Measurements from ENCODE around the gene INF2. TPM values are rescaled to one million over a fixed set of nuclear protein-coding genes. Genes with fewer than 3 reads are reported as not detected.

INF2 gene
- total RNA-seq, 4 donors from 2014 or later: 187 to 510 (median 205) TPM

DNA sequence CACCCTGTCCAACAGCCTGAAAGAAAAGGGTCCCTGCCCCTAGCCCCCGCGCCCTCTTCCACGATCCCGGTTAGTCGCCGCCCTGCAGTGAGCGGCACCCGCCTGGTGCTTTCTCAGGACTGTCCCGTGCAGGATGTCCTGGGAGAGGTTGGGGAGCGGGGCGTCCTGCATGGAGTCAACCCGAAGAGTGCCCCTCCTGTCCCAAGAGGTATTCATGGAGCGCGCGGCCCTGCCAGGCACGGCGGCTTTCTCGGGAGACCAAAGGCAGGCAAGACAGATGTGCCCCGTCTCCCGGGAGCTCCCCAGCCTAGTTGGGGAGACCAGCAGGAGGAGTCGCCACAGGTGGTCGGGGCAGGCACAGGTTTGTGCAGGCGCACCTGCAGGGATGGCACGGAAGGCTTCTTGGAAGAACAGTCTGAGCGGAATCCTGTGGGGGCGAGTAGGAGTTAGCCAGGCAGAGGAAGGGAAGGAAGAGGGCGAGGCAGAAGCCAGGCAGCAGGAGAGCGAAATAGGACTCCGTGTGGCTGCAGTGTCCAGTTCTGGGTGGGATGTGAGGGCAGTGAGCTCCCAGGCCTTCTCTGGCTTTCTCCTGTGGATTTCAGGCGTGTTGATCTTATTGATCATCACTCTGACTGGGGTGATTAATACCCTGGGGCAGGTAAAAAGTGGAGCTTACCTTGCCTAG lies 64.3 kb downstream of the INF2 start:
- in situ Hi-C loops (cut with MboI; ENCODE audit: low pct_ligation_motif_present in 1 of 4, low pct_unique_long_range_greater_than_20kb in 1 of 4, low sequenced_read_pairs in 3 of 4) (no loop called here), intact Hi-C loops (cut with DNase I; ENCODE audit: low total_unique reads) (no loop called here)
- WGBS, 2 donors (ENCODE audit: low coverage in 1 of 2): 2% methylated on average over 30 of the region's 30 CpGs; no CpG with 5 or more reads in 1 of the 2 donors
- DNase-seq: peak; percentile 32
- Histone ChIP-seq H3K4me1 (peaks cover 19 to 36% (median 28%) of the 10 kb centered on the region in 4 donors), H3K27me3 (no peaks in the 10 kb centered on the region), H3K36me3 (peaks cover 0 to 8% (median 4%) of the 10 kb centered on the region in 4 donors), H3K4me3 (peak overlapping the region; percentile 89 to 96 (median 92)), H3K9me3 (no peaks in the 10 kb centered on the region), H3K27ac (peak overlapping the region; percentile 85 to 93 (median 90))
- TF ChIP-seq EP300 (IDR thresholded peaks at IDR 0.05; ENCODE audit: low read depth) (no peak), POLR2A (IDR thresholded peaks at IDR 0.05) (no peak), POLR2AphosphoS5 (IDR thresholded peaks at IDR 0.05) (no peak)
- TF ChIP-seq, protein P1, sequence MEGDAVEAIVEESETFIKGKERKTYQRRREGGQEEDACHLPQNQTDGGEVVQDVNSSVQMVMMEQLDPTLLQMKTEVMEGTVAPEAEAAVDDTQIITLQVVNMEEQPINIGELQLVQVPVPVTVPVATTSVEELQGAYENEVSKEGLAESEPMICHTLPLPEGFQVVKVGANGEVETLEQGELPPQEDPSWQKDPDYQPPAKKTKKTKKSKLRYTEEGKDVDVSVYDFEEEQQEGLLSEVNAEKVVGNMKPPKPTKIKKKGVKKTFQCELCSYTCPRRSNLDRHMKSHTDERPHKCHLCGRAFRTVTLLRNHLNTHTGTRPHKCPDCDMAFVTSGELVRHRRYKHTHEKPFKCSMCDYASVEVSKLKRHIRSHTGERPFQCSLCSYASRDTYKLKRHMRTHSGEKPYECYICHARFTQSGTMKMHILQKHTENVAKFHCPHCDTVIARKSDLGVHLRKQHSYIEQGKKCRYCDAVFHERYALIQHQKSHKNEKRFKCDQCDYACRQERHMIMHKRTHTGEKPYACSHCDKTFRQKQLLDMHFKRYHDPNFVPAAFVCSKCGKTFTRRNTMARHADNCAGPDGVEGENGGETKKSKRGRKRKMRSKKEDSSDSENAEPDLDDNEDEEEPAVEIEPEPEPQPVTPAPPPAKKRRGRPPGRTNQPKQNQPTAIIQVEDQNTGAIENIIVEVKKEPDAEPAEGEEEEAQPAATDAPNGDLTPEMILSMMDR (IDR thresholded peaks at IDR 0.05): no peak

DNA sequence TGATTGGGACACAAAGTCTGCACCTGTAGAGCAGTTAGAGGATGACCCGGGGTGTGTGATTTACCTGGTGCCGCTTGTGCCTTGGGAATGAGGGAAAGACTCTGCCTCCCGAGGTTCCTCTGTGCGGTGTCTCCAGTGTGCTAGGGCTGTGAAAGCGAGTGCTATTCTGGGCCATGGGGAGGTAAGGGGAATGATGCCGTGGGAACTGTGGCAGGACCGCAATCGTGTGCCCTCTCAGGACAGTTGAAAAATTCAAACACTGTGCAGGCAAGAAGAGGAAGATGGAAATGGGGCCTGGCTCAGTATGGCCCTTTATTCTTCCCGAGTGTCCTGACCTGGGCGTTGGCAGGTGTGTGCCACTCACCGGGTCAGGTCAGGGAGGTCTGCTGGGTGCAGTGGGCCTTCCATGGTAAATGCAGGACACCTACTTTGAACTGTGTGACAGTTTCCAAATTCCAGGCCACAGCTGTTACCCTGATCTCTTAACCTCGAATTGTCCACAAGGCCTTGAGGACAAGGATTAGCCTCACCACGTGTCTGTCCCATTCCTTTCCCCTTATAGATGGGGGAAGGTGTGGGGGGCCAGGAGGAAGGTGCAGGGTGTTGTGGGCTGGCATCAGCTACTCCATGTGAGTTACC lies 64.9 kb downstream of the INF2 start:
- no peaks in the 10 kb centered on the region for H3K27me3 ChIP-seq
- no peaks in the 10 kb centered on the region for H3K9me3 ChIP-seq
- H3K27ac ChIP-seq: peak overlapping the region in 3 of 4 donors; percentile 85 to 93 (median 92)
- intact Hi-C loops (cut with DNase I; ENCODE audit: low total_unique reads) (no loop called here), in situ Hi-C loops (cut with MboI; ENCODE audit: low pct_ligation_motif_present in 1 of 4, low pct_unique_long_range_greater_than_20kb in 1 of 4, low sequenced_read_pairs in 3 of 4) (no loop called here)
- peaks cover 16 to 29% (median 22%) of the 10 kb centered on the region in 4 donors for H3K4me1 ChIP-seq
- H3K36me3 ChIP-seq: peaks cover 0 to 8% (median 4%) of the 10 kb centered on the region in 4 donors
- DNase-seq: no peak
- peak overlapping the region in 2 of 4 donors; percentile 89 to 93 for H3K4me3 ChIP-seq
- TF ChIP-seq, protein P1 (IDR thresholded peaks at IDR 0.05): no peak
- TF ChIP-seq POLR2AphosphoS5 (IDR thresholded peaks at IDR 0.05) (no peak), POLR2A (IDR thresholded peaks at IDR 0.05) (no peak), EP300 (IDR thresholded peaks at IDR 0.05; ENCODE audit: low read depth) (no peak)
- 13 to 45% methylated on average over 4 to 13 of the region's 13 CpGs for WGBS, 2 donors (ENCODE audit: low coverage in 1 of 2)

DNA sequence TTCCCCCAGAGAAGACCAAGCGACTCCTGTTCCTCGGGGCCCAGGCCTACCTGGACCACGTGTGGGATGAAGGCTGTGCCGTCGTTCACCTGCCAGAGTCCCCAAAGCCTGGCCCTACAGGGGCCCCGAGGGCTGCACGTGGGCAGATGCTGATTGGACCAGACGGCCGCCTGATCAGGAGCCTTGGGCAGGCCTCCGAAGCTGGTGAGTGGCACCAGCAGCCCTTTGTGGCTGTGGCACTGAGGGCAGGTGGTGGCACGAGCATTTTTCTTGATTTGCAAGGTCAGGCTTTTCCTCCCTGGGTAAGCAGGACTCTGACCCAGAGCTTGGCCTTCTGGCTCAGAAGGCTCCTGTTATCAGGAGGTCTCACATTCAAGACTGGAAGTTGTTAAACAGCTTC lies 66.2 kb downstream of the INF2 start:
- 76% methylated on average over 8 of the region's 11 CpGs; no CpG with 5 or more reads in 1 of the 2 donors for WGBS, 2 donors (ENCODE audit: low coverage in 1 of 2)
- Histone ChIP-seq H3K4me1 (peaks cover 16 to 22% (median 17%) of the 10 kb centered on the region in 4 donors), H3K36me3 (peaks cover 0 to 8% (median 4%) of the 10 kb centered on the region in 4 donors), H3K9me3 (no peaks in the 10 kb centered on the region), H3K4me3 (no peak overlapping the region), H3K27me3 (no peaks in the 10 kb centered on the region), H3K27ac (no peak overlapping the region)
- TF ChIP-seq POLR2AphosphoS5 (IDR thresholded peaks at IDR 0.05) (no peak), POLR2A (IDR thresholded peaks at IDR 0.05) (no peak), EP300 (IDR thresholded peaks at IDR 0.05; ENCODE audit: low read depth) (no peak)
- TF ChIP-seq, protein P1 (IDR thresholded peaks at IDR 0.05): no peak
- DNase-seq: no peak
- in situ Hi-C loops (cut with MboI; ENCODE audit: low pct_ligation_motif_present in 1 of 4, low pct_unique_long_range_greater_than_20kb in 1 of 4, low sequenced_read_pairs in 3 of 4) (no loop called here), intact Hi-C loops (cut with DNase I; ENCODE audit: low total_unique reads) (no loop called here)

DNA sequence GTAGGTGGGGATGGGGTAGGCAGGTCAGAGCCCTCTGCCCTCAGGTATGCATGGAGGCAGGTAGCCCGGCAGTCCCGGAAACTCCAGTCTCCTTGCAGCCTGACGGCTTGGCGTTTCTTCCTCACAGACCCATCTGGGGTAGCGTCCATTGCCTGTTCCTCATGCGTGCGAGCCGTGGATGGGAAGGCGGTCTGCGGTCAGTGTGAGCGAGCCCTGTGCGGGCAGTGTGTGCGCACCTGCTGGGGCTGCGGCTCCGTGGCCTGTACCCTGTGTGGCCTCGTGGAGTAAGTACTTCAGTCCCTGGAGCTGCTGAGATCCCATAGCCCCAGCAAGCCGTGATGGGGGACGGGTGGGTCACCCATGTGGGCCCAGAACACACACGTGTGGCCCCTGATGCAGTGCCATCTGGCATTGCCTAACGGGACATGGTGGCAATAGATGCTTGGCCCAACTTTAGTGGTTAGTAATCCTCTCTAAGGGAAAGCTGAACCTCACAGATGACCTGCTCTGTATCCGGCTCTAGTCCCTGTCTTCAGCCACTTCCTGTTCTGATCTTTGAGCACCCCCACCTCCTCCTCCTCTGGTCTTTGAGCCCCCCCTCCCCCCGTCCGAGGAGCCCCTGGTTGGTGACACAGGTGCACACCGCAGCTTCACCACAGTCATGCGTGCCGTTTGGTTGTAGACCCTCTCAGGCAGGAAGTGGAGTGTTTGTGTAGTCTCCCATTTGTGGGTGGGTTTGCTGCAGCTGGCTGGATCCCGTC lies 67.2 kb downstream of the INF2 start:
- H3K36me3 ChIP-seq: peaks cover 0 to 8% (median 4%) of the 10 kb centered on the region in 4 donors
- H3K9me3 ChIP-seq: no peaks in the 10 kb centered on the region
- peaks cover 16 to 22% (median 17%) of the 10 kb centered on the region in 4 donors for H3K4me1 ChIP-seq
- 52 to 79% methylated on average over 6 to 26 of the region's 27 CpGs for WGBS, 2 donors (ENCODE audit: low coverage in 1 of 2)
- no peak for DNase-seq
- no peak overlapping the region for H3K4me3 ChIP-seq
- no peaks in the 10 kb centered on the region for H3K27me3 ChIP-seq
- in situ Hi-C loops (cut with MboI; ENCODE audit: low pct_ligation_motif_present in 1 of 4, low pct_unique_long_range_greater_than_20kb in 1 of 4, low sequenced_read_pairs in 3 of 4) (no loop called here), intact Hi-C loops (cut with DNase I; ENCODE audit: low total_unique reads) (no loop called here)
- TF ChIP-seq, protein P1 (IDR thresholded peaks at IDR 0.05): no peak
- no peak for TF ChIP-seq POLR2A (IDR thresholded peaks at IDR 0.05)
- TF ChIP-seq POLR2AphosphoS5 (IDR thresholded peaks at IDR 0.05): no peak
- TF ChIP-seq EP300 (IDR thresholded peaks at IDR 0.05; ENCODE audit: low read depth): no peak
- H3K27ac ChIP-seq: no peak overlapping the region

All from transverse colon (tissue), 4 donors.